ENCODE data around the gene PCNX3. TPM values are rescaled to one million over a fixed set of nuclear protein-coding genes. Genes with fewer than 3 reads are reported as not detected.

Gene PCNX3
- total RNA-seq, 1 donor from 2014 or later, result 34.0 TPM

DNA sequence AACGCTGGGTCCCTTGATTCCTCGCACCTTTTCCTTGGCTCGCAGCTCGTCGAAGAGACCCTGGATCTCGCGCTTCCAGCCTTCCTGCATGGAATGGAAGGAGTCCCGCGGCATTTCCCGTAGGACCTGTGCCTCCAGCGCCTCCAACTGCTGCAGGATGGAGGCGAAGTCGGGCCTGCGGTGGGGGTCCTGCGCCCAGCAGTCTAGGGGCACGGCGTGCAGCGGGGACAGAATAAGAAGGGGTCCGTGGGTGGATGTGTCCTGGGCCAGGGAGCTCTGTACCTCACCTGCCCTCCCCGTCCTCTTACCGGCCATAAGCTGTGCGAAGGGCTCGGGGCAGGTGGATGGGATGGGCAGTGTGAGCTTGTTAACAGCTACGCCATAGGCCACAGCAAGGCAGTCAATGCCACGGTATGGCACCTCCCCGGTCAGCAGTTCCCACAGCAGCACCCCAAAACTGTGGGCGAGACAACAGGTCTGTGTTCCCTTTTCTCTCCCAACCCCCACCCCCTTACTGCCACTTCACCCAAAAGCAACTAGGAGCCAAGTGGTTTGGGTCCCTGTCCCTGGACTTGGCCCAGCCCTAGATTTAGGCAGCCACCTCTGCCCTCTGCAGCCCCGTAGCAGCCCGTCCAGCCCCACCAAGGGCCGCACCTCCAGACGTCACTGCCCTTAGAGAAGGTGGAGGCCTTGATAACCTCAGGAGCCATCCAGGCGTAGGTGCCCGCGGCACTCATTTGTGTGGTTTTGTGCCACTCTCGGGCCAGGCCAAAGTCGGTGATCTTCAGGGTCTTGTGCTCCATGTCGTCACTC lies 7.8 kb upstream of the PCNX3 start:
- peak overlapping the region; percentile 55 for H3K27ac ChIP-seq
- H3K36me3 ChIP-seq, result peaks cover 68% of the 10 kb centered on the region
- no peak for DNase-seq
- H3K4me1 ChIP-seq, result peaks cover 46% of the 10 kb centered on the region
- no peak for TF ChIP-seq CTCF (IDR thresholded peaks at IDR 0.05)
- intact Hi-C loops (cut with DNase I), result no loop called here
- peak overlapping the region; percentile 19 for H3K4me3 ChIP-seq
- no peaks in the 10 kb centered on the region for H3K9me3 ChIP-seq
- no peak for ATAC-seq
- no peaks in the 10 kb centered on the region for H3K27me3 ChIP-seq

DNA sequence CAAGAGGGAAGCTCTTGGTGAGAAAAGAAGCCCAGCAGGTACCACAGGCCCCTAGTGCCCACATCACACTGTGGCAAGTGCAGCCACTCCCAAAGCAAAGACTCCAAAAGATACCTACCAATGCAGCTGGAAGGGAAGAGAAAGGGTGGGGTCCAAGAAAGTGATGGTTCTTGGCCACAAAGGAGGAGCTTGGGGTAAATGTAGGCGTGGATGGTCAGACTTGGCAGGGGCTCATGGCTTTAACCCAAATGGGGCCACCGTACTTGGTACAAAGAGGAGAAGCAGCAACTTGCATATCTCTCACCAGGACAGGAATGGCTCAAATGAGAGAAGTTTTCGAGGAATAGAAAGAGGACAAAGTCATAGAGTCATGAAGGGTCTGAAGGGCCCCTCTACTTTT lies 6.3 kb upstream of the PCNX3 start:
- Histone ChIP-seq H3K4me1 (peaks cover 52% of the 10 kb centered on the region), H3K9me3 (no peaks in the 10 kb centered on the region), H3K27ac (no peak overlapping the region), H3K4me3 (no peak overlapping the region), H3K27me3 (no peaks in the 10 kb centered on the region), H3K36me3 (peaks cover 55% of the 10 kb centered on the region)
- DNase-seq, result no peak
- no peak for ATAC-seq
- TF ChIP-seq CTCF (IDR thresholded peaks at IDR 0.05), result no peak
- intact Hi-C loops (cut with DNase I), result no loop called here

- ATAC-seq, result no peak
- intact Hi-C loops (cut with DNase I), result no loop called here
- H3K27ac ChIP-seq, result peak overlapping the region; percentile 17
These were observed 5.9 kb upstream of the PCNX3 start for GRCh38 chr11:65609665-65610064.

DNA sequence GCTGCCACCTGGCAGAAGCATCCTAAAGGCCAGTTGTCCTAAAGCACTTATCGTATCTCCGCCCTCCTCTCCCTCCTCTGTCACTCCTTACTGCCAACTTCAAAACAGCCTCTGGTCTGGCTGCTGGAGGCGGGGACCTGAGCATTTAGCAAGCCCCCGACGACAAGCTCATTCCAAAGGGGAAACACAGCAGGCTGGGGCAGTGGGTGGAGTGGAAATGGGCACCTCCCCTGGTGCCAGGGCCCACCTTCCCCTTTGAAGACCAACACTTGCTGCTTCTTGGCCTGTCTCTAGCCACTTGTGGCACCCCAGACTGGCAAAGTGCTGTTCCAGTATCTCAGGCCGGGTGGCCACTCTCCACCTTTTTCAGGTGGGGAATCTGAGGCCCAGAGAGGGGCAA lies 5.2 kb upstream of the PCNX3 start:
- Histone ChIP-seq H3K4me3 (peak overlapping the region; percentile 93), H3K36me3 (peaks cover 43% of the 10 kb centered on the region), H3K9me3 (no peaks in the 10 kb centered on the region), H3K27ac (peak overlapping the region; percentile 95), H3K4me1 (peaks cover 52% of the 10 kb centered on the region), H3K27me3 (no peaks in the 10 kb centered on the region)
- DNase-seq, result no peak
- intact Hi-C loops (cut with DNase I), result no loop called here
- TF ChIP-seq CTCF (IDR thresholded peaks at IDR 0.05), result no peak
- ATAC-seq, result no peak

More at GRCh38 chr11:65609665-65610064, 5.9 kb upstream of the PCNX3 start:
- peak overlapping the region; percentile 93 for H3K4me3 ChIP-seq
- no peak for DNase-seq
- no peak for TF ChIP-seq CTCF (IDR thresholded peaks at IDR 0.05)
- peaks cover 52% of the 10 kb centered on the region for H3K4me1 ChIP-seq
- no peaks in the 10 kb centered on the region for H3K9me3 ChIP-seq
- peaks cover 51% of the 10 kb centered on the region for H3K36me3 ChIP-seq
- H3K27me3 ChIP-seq, result no peaks in the 10 kb centered on the region

GRCh38 chr11:65611028-65611757 lies 4.4 kb upstream of the PCNX3 start:
- DNase-seq (peak; percentile 80), ATAC-seq (peak; percentile 2)
- intact Hi-C loops (cut with DNase I), result no loop called here
- Histone ChIP-seq H3K4me1 (peaks cover 52% of the 10 kb centered on the region), H3K36me3 (peaks cover 35% of the 10 kb centered on the region), H3K27me3 (no peaks in the 10 kb centered on the region), H3K4me3 (peak overlapping the region; percentile 93), H3K9me3 (no peaks in the 10 kb centered on the region), H3K27ac (peak overlapping the region; percentile 95)
- no peak for TF ChIP-seq CTCF (IDR thresholded peaks at IDR 0.05)

Data from upper lobe of right lung (tissue), 1 donor.